Stimulated activated naive CD8-positive, alpha-beta T cell treated with anti-CD3 and anti-CD28 coated beads, Interleukin-15, Interleukin-2, amounts not matched to agents 100 U/mL and 50 U/mL, for 24 hours (primary cell): ENCODE results near the gene MAPT.
A peak's percentile ranks its signal among the peaks of the same experiment; 100 is the strongest.

Experiments
- ATAC-seq: fragments of 150-1000 bp; cut with Tn5 transposase; one replicate; pipeline ENCODE4 v1.10.0; 2021
- DNase-seq: peaks from one replicate; pipeline ENCODE4 v3.0.0; 2021

The MAPT gene

DNA sequence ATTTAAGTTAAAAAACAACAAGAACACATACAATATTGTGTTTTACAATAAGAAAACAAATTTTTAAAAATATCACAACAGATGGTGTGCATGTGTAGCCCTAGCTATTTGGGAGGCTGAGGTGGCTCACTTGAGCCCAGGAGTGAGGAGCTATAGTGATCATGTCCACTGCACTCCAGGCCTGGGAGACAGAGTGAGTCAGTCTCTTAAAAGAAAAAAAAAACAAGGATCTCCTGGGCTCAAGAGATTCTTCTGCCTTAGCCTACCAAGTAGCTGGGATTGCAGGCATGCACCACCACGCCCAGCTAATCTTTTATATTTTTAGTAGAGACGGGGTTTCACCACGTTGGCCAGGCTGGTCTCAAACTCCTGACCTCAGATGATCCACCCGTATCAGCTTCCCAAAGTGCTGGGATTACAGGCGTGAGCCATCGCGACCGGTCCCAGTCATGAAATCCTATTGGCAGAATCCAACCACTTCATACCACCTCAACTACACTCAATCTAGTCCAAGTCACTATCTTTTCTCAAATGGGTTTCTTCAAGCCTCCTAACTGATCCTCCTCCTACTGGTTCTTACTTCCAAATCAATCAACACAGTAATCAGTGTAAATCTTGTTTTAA is 159.7 kb downstream of the MAPT start:
- ATAC-seq (no peak), DNase-seq (no peak)

DNA sequence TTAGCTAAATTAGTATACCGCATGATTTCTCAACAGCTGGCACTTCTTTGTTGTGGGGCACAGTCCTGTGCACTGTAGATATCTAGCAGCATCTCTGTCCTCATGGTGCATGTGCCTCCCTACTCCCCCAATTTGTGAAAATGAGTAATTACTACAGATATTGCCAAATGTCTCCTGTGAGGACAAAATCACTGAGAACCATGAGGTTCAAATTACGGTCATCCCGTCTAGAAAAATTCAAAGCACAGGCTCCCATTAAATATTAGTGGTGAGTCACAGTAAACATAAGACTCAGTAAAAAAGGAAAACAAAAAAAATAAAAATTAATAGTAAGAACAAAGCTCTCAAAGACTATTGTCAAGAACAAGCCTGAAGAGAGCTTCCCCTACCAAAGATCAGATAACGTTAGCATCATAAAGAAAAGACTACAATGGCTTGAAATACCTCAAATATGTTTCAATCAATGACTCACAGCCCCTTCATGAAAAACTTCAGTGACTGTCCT is 162.5 kb downstream of the MAPT start:
- ATAC-seq (peak; percentile 44), DNase-seq (no peak)

DNA sequence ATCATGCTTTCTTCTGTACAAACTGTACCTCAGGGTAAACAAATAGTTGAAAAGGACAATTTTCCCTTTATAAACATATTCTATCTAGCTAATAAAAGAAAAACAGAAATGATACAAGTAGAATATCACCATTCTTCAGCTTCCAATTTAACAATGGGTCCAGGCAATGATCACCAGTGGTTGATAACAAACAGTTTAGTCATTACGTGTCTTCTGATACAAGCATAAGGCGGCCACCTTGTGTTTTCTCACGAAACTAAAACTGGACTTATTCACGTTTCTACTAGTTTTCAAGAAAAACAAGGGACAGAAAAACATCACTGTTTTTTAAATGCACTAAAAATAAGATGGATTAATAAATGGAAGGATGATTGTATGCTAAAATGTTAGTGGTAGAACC is 163.0 kb downstream of the MAPT start:
- DNase-seq (no peak), ATAC-seq (no peak)

DNA sequence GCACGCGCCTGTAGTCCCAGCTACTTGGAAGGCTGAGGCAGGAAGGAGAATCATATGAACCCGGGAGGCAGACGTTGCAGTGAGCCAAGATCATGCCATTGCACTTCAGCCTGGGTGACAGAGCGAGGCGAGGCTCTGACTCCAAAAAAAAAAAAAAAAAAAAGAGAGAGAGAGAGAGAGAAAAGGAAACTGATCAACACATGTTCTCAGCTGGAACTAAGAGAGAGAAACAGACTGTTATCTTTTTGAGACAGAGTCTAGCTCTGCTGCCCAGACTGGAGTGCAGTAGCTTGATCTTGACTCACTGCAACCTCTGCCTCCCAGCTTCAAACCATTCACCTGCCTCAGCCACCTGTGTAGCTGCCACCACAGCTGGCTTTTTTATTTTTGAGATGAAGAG is 165.1 kb downstream of the MAPT start:
- DNase-seq: no peak
- no peak for ATAC-seq

DNA sequence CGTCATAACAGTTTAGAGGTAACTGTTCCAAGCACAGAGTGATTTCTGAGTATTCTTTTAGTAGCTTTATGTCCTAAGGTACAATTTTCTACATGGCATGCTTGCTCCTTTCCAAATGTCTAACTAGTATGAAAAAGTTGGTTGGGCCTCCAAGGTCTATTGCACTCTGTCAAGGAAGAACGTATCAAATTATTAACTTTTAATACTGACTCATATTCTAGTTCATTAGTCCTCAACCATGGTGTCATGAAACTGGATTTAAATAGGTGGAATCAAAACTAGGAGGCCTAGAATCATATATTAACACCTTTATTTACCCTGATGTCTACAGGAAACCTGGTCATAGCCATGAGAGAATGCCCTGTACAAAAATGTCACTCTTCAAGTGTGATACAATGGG is 166.1 kb downstream of the MAPT start:
- DNase-seq (no peak), ATAC-seq (no peak)

DNA sequence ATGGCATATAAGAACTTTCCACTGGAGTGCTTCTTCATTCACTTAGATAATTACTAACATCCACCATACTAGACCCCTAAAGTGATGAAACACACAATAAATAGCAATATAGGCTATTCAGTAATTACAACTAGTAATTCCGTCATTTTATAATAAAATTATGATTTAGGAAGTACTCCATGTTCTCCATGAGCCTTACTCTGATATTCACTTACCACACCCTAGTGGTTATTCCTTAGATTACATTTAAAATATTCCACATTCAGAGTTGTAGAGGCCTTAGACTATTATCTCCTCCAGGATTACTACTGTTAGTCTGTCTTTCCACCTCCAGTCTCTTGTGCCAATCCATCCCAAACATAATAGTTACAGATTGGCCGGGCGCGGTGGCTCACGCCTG is 167.1 kb downstream of the MAPT start:
- no peak for DNase-seq
- ATAC-seq: no peak

DNA sequence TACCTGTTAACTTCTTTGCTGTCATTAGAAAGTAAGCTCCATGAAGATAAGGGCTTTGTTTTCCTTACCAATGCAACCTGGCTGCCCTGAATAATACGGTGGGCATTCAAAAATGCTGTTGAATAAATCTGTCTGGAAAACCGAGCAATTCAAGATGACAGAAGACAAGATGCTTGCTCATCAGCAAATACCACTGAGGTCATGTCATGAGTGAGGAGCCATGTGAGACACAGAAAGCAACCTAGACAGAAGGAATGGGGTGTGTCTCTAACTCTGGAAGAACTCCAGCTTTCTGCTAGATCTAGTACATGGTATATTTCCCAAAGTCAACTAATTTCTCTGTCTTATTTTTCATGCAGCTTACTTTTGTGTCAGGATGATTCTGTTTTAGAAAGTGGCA is 168.9 kb downstream of the MAPT start:
- ATAC-seq: no peak

DNA sequence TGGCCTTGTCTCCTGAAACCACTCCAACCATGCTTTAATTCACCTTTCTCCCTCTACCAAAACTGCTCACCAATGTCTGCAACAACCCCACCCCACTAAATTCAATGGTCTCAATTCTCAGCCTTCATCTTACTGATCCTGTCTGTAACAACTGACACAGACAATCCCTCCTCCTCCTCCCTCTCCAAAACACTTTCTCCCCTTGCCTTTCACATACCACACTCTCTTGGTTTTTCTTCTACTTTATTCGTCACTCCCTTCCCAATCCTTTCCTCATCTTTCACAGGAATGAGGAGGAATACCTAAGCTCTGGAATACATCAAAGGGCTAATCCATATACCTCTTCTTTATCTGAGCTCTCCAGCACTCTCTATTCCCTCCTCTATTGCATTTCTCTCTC is 170.1 kb downstream of the MAPT start:
- no peak for ATAC-seq
- no peak for DNase-seq

More for the DNA sequence above, 168.9 kb downstream of the MAPT start:
- no peak for DNase-seq

DNA sequence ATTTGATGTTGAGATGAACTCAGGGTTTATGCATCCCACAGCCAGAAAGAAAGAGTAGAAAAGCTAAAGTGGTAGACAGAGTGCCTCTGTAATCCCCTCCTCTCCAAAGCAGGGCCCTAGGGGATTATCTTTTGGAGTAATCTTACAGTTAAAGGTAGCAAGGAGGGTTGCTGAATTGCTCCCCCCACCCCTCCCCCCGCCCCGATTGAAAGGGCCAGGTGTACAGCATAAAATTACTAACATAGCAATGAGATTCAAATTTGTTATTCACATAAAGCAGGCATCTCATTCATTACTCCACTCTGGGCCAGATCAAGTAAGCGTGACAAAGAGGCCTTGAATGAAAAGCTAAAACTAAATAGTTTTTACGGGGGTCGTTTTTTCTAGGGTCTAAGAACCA is 177.4 kb downstream of the MAPT start:
- DNase-seq: no peak

DNA sequence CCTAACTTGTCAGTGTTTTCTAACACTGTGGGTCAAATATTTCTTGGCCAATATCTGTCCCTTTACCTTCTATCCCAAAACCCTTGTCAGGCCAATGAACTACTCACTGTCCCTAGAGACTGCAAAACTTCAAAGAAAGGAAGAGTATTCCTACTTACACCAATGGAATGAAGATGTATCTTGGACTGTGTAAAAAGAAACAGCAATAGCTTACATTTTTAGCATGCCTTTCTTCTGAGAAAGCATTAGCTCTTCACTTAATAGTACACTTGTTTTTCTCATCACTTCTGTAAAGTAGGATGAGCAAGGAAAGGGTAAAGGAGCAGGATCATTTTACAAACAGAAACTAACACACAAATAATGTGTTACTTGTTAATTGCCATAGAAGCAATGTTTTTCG is 178.6 kb downstream of the MAPT start:
- ATAC-seq: no peak
- DNase-seq: no peak

More for the DNA sequence above, 177.4 kb downstream of the MAPT start:
- ATAC-seq: no peak

DNA sequence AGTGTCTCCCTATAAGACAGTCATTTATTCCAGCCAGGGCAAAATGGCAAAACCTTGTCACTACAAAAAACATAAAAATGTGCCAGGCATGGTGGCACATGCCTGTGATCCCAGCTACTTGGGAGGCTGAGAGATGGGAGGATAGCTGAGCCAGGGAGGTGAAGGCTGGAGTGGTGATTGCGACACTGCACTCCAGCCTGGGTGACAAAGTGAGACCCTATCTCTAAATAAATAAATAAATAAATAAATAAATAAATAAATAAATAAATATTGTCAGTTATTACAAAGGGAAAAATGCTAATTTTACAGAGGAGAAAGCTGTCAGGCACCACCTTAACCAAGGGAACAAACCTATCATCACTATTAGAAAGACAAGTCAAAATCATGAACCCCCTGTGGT is 180.2 kb downstream of the MAPT start:
- ATAC-seq (no peak), DNase-seq (no peak)
